HEK293 (cell line): ENCODE data around the gene ACSS1.

Experiments
- CTCF ChIA-PET: fragments of 350-600 bp; formaldehyde crosslinking; extraction: SDS; loops from one replicate; lab custom pipeline; 2021; ENCODE audit warnings: antibody characterized with exemption; lab: Yijun Ruan, JAX
- POLR2A ChIA-PET: fragments of 300-600 bp; formaldehyde crosslinking; extraction: SDS; loops from one replicate; lab custom pipeline; 2020; ENCODE audit warnings: antibody characterized with exemption, inconsistent platforms; lab: Yijun Ruan, JAX
- H3K27ac ChIP-seq: fragments of 200-500 bp; sonication (Bioruptor generic); 2 replicates; pipeline ENCODE4 v1.5.1; 2014; ENCODE audit warnings: low read depth, low read length, control low read depth, inconsistent platforms; ENCODE audit errors: extremely low read depth
- H3K36me3 ChIP-seq, 2 experiments: fragments of 200-500 bp in 1 of 2; sonication (Bioruptor generic) in 1 of 2; 1 replicate in 1 of 2; 2 replicates in 1 of 2; pipeline ENCODE4 v1.5.1; 2014 to 2017; ENCODE audit warnings: inconsistent platforms in 2 of 2, low read length in 2 of 2; ENCODE audit not compliant: control insufficient read depth in 2 of 2, insufficient read depth in 1 of 2
- H3K4me1 ChIP-seq: fragments of 200-500 bp; sonication (Bioruptor generic); 2 replicates; pipeline ENCODE4 v1.5.1; 2014; ENCODE audit warnings: mild to moderate bottlenecking, low read length, inconsistent platforms; ENCODE audit not compliant: control insufficient read depth, insufficient read depth
- H3K4me3 ChIP-seq: 2 replicates; pipeline ENCODE4 v1.5.1; 2011; ENCODE audit warnings: low read depth, mild to moderate bottlenecking, control low read depth, low read length, moderate library complexity
- H3K9me3 ChIP-seq: fragments of 200-500 bp; sonication (Bioruptor generic); 2 replicates; pipeline ENCODE4 v1.5.1; 2014; ENCODE audit warnings: low read depth, low read length, inconsistent platforms; ENCODE audit not compliant: control insufficient read depth, insufficient read depth
- PRDM10 ChIP-seq: fragments of 450-650 bp; formaldehyde crosslinking; IDR thresholded peaks from 2 replicates; pipeline ENCODE4 v1.5.1; 2016; ENCODE audit warnings: missing biosample characterization, missing genetic modification characterization
- REPIN1 ChIP-seq: fragments of 450-650 bp; formaldehyde crosslinking; IDR thresholded peaks from 2 replicates; pipeline ENCODE4 v1.5.1; 2017; ENCODE audit warnings: missing biosample characterization, missing genetic modification characterization, low read depth
- SCRT1 ChIP-seq: fragments of 450-650 bp; formaldehyde crosslinking; IDR thresholded peaks from 2 replicates; pipeline ENCODE4 v1.5.1; 2016; ENCODE audit warnings: missing biosample characterization, missing genetic modification characterization, borderline replicate concordance
- ZBTB11 ChIP-seq: fragments of 450-650 bp; formaldehyde crosslinking; conservative IDR thresholded peaks from 2 replicates; pipeline ENCODE4 v1.5.1; 2016; ENCODE audit warnings: low read depth, missing biosample characterization, missing genetic modification characterization
- ZNF114 ChIP-seq: fragments of 450-650 bp; formaldehyde crosslinking; IDR thresholded peaks from 2 replicates; pipeline ENCODE4 v1.5.0; 2017; ENCODE audit warnings: missing biosample characterization, missing genetic modification characterization
- ZNF138 ChIP-seq: fragments of 450-650 bp; formaldehyde crosslinking; IDR thresholded peaks from 2 replicates; pipeline ENCODE4 v1.5.1; 2016; ENCODE audit warnings: missing biosample characterization, missing genetic modification characterization, borderline replicate concordance
- ZNF174 ChIP-seq: fragments of 450-650 bp; formaldehyde crosslinking; IDR thresholded peaks from 2 replicates; pipeline ENCODE4 v1.5.0; 2017; ENCODE audit warnings: missing biosample characterization, mild to moderate bottlenecking, missing genetic modification characterization
- ZNF175 ChIP-seq: fragments of 450-650 bp; formaldehyde crosslinking; IDR thresholded peaks from 2 replicates; pipeline ENCODE4 v1.5.1; 2016; ENCODE audit warnings: missing biosample characterization, missing genetic modification characterization
- ZNF211 ChIP-seq: fragments of 450-650 bp; formaldehyde crosslinking; IDR thresholded peaks from 2 replicates; pipeline ENCODE4 v1.5.1; 2016; ENCODE audit warnings: low read depth, missing biosample characterization, missing genetic modification characterization
- ZNF223 ChIP-seq: fragments of 450-650 bp; formaldehyde crosslinking; IDR thresholded peaks from 2 replicates; pipeline ENCODE4 v1.5.1; 2016; ENCODE audit warnings: missing biosample characterization, missing genetic modification characterization
- ZNF398 ChIP-seq: fragments of 450-650 bp; formaldehyde crosslinking; IDR thresholded peaks from 2 replicates; pipeline ENCODE4 v1.5.1; 2017; ENCODE audit warnings: missing biosample characterization, missing genetic modification characterization
- ZNF433 ChIP-seq: fragments of 450-650 bp; formaldehyde crosslinking; IDR thresholded peaks from 2 replicates; pipeline ENCODE4 v1.5.1; 2016; ENCODE audit warnings: missing biosample characterization, missing genetic modification characterization, low read depth
- ZNF473 ChIP-seq: fragments of 450-650 bp; formaldehyde crosslinking; IDR thresholded peaks from 2 replicates; pipeline ENCODE4 v1.5.1; 2017; ENCODE audit warnings: missing biosample characterization, missing genetic modification characterization
- ZNF510 ChIP-seq: fragments of 450-650 bp; formaldehyde crosslinking; IDR thresholded peaks from 2 replicates; pipeline ENCODE4 v1.5.1; 2018; ENCODE audit warnings: mild to moderate bottlenecking, missing genetic modification characterization, missing biosample characterization; ENCODE audit not compliant: insufficient replicate concordance
- ZNF513 ChIP-seq: fragments of 450-650 bp; IDR thresholded peaks from 2 replicates; pipeline ENCODE4 v1.5.1; 2018; ENCODE audit warnings: missing biosample characterization, missing genetic modification characterization
- ZNF530 ChIP-seq: fragments of 450-650 bp; formaldehyde crosslinking; IDR thresholded peaks from 2 replicates; pipeline ENCODE4 v1.5.1; 2016; ENCODE audit warnings: low read depth, missing biosample characterization, missing genetic modification characterization
- ZNF571 ChIP-seq: fragments of 450-650 bp; formaldehyde crosslinking; IDR thresholded peaks from 2 replicates; pipeline ENCODE4 v1.5.0; 2017; ENCODE audit warnings: missing biosample characterization, missing genetic modification characterization
- ZNF658 ChIP-seq: fragments of 450-650 bp; formaldehyde crosslinking; IDR thresholded peaks from 2 replicates; pipeline ENCODE4; 2016; ENCODE audit warnings: missing biosample characterization, missing genetic modification characterization
- ZNF707 ChIP-seq: fragments of 450-650 bp; formaldehyde crosslinking; IDR thresholded peaks from 2 replicates; pipeline ENCODE4 v1.5.1; 2016; ENCODE audit warnings: missing biosample characterization, missing genetic modification characterization
- ZNF768 ChIP-seq: fragments of 450-650 bp; formaldehyde crosslinking; IDR thresholded peaks from 2 replicates; pipeline ENCODE4 v1.5.1; 2018; ENCODE audit warnings: missing biosample characterization, mild to moderate bottlenecking, missing genetic modification characterization
- ZNF792 ChIP-seq: fragments of 450-650 bp; formaldehyde crosslinking; IDR thresholded peaks from 2 replicates; pipeline ENCODE4 v1.5.1; 2016; ENCODE audit warnings: missing biosample characterization, missing genetic modification characterization

The ACSS1 gene

GRCh38 chr20:25000268-25000801 is 57.6 kb downstream of the ACSS1 start (continued):
- TF ChIP-seq PRDM10 (tag by site-specific recombination), result peak; percentile 72
- no peak for TF ChIP-seq ZNF707
- TF ChIP-seq ZNF658, result no peak
- TF ChIP-seq, all 188 proteins: peak for 13

GRCh38 chr20:24999568-24999967 is 58.4 kb downstream of the ACSS1 start:
- H3K4me3 ChIP-seq, result no peak overlapping the region
- CTCF ChIA-PET, result interaction anchor here (0.9 to 1.1 kb wide), 2 partner anchors 180 to 399 kb away, joined by 3 to 4 read pairs; no protein-coding TSS in a partner anchor
- TF ChIP-seq ZNF768 (no peak), ZNF792 (no peak), ZNF510 (no peak), ZNF211 (tag by site-specific recombination) (no peak), ZNF175 (tag by site-specific recombination) (no peak), REPIN1 (tag by site-specific recombination) (no peak), SCRT1 (tag by site-specific recombination) (no peak), ZNF138 (tag by site-specific recombination) (no peak), ZNF174 (tag by site-specific recombination) (no peak), ZBTB11 (tag by site-specific recombination) (no peak), ZNF473 (tag by site-specific recombination) (no peak), ZNF530 (no peak), ZNF398 (no peak), ZNF223 (tag by site-specific recombination) (no peak), ZNF114 (tag by site-specific recombination) (no peak), ZNF433 (tag by site-specific recombination) (no peak), ZNF513 (tag by site-specific recombination) (no peak), ZNF571 (tag by site-specific recombination) (no peak)
- no peaks in the 10 kb centered on the region for H3K36me3 ChIP-seq
- no peaks in the 10 kb centered on the region for H3K9me3 ChIP-seq
- no peak overlapping the region for H3K27ac ChIP-seq
- POLR2A ChIA-PET, result no interaction called here
- no peaks in the 10 kb centered on the region for H3K4me1 ChIP-seq
